Measurements from ENCODE around the gene SKIDA1.

SKIDA1 gene

DNA sequence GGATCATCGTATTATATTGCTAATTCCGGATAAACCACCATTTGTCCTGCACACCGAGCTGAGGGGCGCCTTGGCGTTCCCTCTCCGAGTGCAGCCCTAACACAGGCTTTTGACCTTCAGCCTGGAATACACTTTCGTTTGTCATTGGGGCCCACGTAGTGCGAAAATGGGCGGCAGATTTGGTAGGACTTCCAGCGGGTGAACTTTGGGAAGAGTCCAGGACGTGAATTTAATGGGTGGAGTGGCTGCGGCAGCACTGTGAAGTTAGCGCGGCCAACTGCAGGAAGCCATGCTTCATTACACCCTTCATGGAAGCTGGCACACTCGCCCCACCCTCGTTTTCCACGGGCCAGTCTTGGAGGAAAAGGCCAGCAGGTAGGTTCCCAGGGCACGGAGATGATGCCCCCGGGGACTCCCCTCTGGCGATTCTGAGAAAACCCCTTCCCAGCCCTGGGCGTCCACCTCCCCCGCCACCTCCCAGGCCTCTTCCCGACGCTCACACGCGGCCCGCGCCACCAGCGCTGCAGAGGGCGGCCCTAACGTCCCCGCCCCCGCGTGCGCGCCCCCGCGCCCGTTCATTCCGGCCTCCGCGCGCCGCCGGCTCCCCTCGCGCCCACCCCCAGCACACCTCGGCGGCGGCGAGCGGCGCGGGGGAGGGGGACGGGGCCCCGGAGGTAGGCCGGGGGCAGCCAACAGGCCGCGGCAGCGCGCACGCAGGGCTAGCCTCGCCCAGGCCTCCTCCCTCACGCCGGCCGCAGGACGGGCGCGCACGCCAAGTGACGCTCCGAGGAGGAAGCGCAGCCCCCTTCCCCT lies 8.2 kb upstream of the SKIDA1 start, which contains the start of gene MLLT10:
TSS of gene MLLT10 (plus strand) at position 766 of the 813 bp plus-strand sequence. CDS start 413 bp downstream, outside the sequence.
- Mint-ChIP-seq H3K27me3 (no peaks in the 10 kb centered on the region), H3K9me3 (no peaks in the 10 kb centered on the region), H3K27ac (peak within 1 kb of the TSS; percentile 86 to 96), H3K4me3 (peak within 1 kb of the TSS; percentile 86 to 92), H3K4me1 (peaks cover 27% of the 10 kb centered on the region)
- ATAC-seq (peak; percentile 94), DNase-seq (peak; percentile 94)

DNA sequence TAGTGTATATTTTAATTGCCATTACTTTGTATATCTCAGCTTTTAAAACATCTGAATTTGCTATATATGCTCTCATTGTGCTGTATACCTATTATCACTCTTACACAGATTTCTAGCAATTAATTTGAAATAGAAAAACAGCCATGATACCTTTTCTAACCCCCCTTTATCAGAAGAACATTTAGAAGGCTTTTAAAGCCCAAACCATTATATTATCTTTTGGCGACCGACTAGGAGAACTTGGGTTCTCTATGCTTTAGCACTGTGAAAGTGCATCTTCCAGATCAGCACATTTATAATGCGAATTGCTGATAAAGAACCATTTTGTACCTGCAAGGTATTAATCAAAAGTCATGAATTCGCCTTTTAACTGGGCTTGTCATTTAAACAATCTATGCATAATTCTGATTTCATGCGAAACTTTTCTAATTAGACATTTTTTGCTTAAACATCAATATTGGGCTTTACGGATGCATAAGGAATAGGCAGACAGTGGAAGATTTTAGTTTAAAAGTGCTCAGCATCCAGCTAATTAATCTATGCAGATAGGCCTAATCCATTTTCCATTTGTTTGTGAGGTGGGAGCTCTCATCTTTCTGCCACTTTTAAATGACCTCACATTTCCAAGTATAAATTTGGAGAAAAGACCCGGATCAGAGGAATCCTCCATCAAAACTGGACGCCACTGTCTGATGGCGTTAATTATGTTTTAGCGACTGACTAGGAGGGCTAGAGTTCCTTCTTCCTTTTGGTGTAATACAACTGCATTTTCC lies 7.4 kb upstream of the SKIDA1 start:
- no peaks in the 10 kb centered on the region for H3K27me3 Mint-ChIP-seq
- H3K4me1 Mint-ChIP-seq, result peaks cover 27% of the 10 kb centered on the region
- H3K4me3 Mint-ChIP-seq, result peak overlapping the region; percentile 86 to 92
- ATAC-seq, result no peak
- DNase-seq, result no peak
- H3K9me3 Mint-ChIP-seq, result no peaks in the 10 kb centered on the region
- peak overlapping the region; percentile 86 to 96 for H3K27ac Mint-ChIP-seq

DNA sequence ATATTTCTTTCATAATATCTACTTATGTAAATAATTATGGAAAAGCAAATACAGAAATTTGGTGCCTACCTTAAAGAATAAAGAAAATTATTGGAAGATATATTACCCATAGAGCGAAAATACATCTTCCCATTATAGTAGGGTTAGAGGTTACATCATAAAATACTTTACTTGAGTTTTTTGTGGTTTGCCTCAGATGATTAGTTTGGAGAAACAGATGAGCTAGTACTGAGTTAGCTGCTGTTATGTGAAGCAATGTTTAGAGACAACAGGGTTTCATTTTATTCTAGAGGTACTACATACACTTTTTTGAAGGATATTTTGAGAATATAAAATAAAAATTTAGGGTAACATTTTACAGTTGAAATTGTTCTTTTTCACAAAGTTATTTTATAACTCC lies 5.7 kb upstream of the SKIDA1 start:
- no peak overlapping the region for H3K27ac Mint-ChIP-seq
- H3K9me3 Mint-ChIP-seq, result no peaks in the 10 kb centered on the region
- peaks cover 7% of the 10 kb centered on the region for H3K27me3 Mint-ChIP-seq
- H3K4me1 Mint-ChIP-seq, result peaks cover 29% of the 10 kb centered on the region
- H3K4me3 Mint-ChIP-seq, result no peak overlapping the region
- DNase-seq (no peak), ATAC-seq (no peak)

DNA sequence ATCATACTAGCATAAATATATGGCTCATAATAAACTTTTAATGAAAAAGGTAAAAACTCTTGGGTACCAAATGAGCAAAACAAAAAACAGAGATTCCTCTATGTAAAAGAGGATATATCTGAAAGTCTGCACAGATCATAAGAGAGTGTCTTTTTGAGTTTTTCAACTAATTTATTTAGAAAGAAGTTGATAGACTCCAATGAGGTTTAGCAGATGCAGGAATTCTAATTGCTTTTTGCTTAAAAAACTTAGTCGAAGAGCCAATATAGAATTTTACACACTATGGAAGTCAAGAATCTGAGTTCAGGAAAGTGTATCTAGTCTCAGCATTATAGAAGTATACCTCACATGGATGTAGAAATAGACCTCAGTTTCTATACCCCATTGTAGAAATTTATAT lies 5.2 kb upstream of the SKIDA1 start:
- no peak for ATAC-seq

DNA sequence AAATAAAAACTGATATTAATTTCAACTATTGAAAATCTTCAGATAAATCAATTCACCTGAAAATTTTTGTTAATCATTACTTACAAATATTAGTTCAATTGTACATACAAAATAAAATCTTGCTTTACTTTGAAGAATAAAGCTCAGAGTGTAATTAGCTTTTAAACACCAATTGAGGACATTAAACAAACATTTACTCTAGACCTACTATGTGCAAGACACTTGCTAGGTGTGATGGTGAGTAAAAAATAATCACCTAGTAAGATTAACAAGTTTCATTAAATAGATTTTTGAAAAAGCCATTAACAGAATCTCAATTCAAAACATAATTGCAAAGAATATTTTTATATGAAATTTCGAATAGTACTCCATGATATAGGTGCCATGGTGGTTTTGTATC lies 4.7 kb upstream of the SKIDA1 start:
- no peak for DNase-seq
- Mint-ChIP-seq H3K4me3 (no peak overlapping the region), H3K27ac (no peak overlapping the region), H3K4me1 (peaks cover 28% of the 10 kb centered on the region), H3K27me3 (peaks cover 11% of the 10 kb centered on the region), H3K9me3 (no peaks in the 10 kb centered on the region)
- no peak for ATAC-seq

More for the DNA sequence above, 5.2 kb upstream of the SKIDA1 start:
- Mint-ChIP-seq H3K4me3 (no peak overlapping the region), H3K27ac (no peak overlapping the region), H3K27me3 (peaks cover 7% of the 10 kb centered on the region), H3K9me3 (no peaks in the 10 kb centered on the region), H3K4me1 (peaks cover 28% of the 10 kb centered on the region)
- no peak for DNase-seq

DNA sequence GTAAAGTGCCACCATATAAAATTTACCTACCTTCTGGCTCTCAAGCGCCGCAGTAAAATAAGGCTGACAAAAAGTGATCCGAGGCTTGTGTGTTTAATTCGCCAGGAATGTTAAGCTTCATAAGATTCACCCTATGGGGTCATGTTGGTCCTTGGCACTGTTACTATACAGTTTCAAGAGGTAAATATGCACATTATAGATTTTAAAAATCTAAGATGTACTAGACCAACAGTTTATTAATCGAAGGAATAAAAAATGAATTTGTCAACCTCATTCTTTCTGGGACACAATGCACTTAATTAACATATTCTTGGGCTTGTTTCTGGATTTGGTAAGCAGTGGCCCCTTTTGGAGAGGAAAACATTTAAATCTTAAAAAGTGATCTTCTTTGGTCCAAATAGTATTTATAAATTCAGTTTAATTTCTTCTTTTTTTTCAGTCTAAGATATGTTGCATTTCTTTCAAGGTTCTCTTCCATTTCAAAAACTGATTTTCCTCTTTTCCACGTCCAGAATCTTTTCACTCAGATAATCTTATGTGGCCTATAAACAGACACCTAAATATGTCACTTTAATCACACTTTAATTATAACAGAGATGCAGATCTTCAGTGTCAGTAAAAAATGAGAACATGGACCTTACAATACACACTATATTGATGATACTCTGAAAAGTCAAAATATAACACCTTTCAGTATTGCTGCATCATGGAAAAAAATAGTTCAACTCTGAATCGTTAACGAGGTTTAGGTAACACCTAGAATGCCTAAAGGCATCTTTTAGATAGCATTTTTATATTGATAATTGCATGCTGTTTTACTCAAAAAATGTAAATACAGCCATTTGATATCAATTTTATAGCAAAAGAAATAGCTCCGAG lies 3.8 kb upstream of the SKIDA1 start:
- DNase-seq, result no peak
- Mint-ChIP-seq H3K4me3 (no peak overlapping the region), H3K4me1 (peaks cover 33% of the 10 kb centered on the region), H3K9me3 (no peaks in the 10 kb centered on the region), H3K27ac (no peak overlapping the region), H3K27me3 (peaks cover 20% of the 10 kb centered on the region)
- ATAC-seq, result no peak

DNA sequence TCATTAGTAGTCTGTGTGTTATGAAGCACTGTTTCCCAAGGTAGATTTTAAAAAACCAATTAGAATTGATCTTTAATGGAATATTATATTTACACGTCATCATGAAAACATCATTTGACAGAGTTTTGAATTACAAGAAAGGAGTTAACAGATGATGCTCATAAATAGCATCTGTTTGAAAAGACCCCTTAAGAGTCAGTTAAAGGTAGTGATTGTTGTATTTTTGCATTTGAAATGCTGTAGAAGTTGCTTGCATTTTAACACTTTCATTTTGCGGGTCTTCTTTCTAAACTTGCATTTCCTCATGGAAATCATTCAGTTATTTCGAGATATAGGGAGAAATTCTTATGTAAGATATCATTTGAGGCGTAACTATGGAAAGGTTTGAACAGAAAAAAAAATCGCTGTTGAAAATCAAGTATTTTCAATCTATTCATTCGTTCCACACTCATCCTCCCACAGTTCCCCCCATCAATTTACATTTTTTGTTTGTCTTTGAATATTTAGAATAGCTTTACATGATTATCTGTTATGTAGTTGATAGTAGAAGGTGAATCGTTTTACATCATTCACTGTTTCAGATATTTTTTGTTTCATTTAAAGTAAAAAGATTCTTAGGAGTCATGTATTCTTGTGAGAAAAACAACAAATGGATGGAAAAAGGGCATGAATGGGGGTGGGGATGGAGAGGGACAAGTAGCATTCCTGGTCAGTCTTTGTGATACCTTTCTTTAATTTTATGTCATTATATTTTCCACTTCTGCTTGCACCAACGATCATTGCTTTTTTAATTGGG lies 3.0 kb upstream of the SKIDA1 start:
- Mint-ChIP-seq H3K4me1 (peaks cover 31% of the 10 kb centered on the region), H3K27ac (no peak overlapping the region), H3K9me3 (no peaks in the 10 kb centered on the region), H3K27me3 (peaks cover 29% of the 10 kb centered on the region), H3K4me3 (peak overlapping the region in 1 of 2 donors; percentile 35)
- DNase-seq, result no peak
- ATAC-seq, result no peak

DNA sequence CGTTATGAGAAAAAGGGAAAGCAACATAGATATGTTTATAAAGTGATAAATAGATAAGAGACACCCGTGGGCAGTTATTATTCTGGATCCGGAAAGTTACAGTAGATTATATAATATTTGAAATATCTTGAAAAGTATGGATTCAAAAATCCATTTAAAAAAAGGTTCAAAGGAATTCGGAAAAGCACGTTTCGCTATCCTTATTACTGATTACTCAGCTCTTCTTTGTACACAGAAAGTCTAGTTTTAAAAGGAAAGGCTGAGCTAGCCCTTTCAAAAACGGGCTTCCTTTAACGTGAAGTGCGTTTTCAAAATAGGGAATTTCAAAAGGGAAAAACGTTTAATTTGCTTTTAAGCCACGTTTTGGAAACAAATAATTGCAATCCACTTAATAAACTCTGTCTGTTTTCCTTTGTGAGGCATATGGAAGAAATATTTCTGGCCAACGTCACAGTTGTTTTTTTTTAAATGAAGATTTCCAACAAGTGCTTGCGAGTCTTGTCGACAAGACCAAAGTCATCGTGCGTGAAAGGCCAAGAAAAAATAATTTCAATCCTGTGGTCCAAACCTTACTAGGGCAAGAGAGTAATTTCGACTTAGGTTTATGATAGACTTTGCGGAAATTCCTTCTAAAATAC lies 2.2 kb upstream of the SKIDA1 start:
- H3K4me3 Mint-ChIP-seq, result peak overlapping the region; percentile 76 to 85
- peaks cover 36% of the 10 kb centered on the region for H3K27me3 Mint-ChIP-seq
- H3K4me1 Mint-ChIP-seq, result peaks cover 24% of the 10 kb centered on the region
- ATAC-seq (no peak), DNase-seq (no peak)
- H3K9me3 Mint-ChIP-seq, result no peaks in the 10 kb centered on the region
- no peak overlapping the region for H3K27ac Mint-ChIP-seq

DNA sequence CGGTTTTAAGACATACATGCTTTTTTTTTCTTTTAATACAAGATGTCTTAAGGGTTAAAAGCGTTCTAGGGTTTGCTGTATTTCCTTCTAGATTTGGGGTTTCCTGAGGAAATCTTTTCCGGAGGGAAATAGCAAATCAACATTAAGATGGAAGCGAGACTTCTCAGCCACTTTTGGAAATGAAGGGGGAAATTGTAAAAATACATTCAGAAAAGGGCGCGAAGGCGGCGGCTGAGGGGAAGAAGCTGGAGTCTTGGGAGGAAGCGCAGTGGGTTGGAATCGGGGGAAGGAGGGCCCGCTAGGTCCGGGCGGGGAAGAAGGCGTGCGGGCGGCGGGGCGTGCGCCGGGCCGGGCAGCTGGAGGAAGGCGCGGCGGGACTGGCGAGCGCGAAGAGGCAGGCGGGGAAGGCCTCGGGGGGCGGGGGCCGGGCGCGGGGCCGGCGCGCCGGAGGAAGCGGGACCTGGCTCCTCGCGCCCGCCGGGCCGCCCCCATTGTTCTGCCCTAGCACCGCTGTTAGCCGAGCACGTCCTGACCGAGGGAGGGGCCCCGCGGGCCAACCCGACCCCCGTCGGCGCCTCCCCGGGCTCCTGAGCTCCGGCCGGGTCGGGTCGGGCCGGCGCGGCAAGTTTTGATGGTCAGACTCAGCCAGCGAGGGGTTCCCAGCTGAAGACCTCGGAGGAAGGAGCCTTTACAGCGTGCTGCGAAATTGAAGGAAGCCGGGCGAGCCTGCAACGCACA lies 1.5 kb upstream of the SKIDA1 start:
- Mint-ChIP-seq H3K4me3 (peak overlapping the region; percentile 81 to 97), H3K27me3 (peaks cover 41% of the 10 kb centered on the region)
- peak; percentile 39 to 46 for DNase-seq

DNA sequence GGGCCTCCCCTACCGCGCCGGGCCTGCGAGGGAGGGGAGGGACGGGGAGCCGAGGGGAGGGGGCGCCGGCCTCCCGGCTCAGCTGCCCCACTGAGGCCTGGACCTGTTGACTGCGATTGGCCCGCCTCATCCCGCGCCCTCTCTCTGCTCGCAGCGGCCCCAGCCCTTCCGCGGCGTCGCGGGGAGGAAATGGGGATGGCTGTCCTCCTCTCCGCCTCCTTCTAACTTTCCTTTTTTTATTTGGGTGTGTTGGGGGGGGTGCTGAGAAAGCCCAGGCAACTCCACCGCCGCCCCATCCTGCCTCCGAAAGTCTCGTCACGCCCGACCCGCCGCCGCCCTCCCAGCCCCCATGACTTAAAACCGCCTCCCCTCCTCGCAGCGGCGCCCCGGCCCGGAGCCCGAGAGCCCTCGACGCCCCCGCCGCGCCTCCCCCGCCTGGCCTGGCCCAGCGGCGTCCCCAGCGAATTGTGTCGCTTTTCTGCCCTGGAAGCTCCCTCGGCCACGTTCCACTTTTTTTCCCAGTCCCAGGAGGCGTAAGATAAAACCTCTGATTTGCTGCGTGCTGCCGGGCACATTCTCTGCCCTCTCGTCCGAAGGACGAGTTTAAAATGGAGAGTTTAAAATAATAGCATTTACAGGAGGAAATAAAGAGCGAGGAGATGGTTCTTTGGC lies 842 bp upstream of the SKIDA1 start:
- H3K4me3 Mint-ChIP-seq, result peak overlapping the region; percentile 81 to 97
- H3K4me1 Mint-ChIP-seq, result peaks cover 21% of the 10 kb centered on the region
- DNase-seq (peak; percentile 48 to 55), ATAC-seq (peak; percentile 74)
- no peaks in the 10 kb centered on the region for H3K9me3 Mint-ChIP-seq
- H3K27me3 Mint-ChIP-seq, result peaks cover 48% of the 10 kb centered on the region
- H3K27ac Mint-ChIP-seq, result peak overlapping the region; percentile 97 to 99

More for the DNA sequence above, 1.5 kb upstream of the SKIDA1 start:
- peak overlapping the region; percentile 97 to 99 for H3K27ac Mint-ChIP-seq
- no peaks in the 10 kb centered on the region for H3K9me3 Mint-ChIP-seq
- ATAC-seq, result peak; percentile 44
- H3K4me1 Mint-ChIP-seq, result peaks cover 21% of the 10 kb centered on the region

DNA sequence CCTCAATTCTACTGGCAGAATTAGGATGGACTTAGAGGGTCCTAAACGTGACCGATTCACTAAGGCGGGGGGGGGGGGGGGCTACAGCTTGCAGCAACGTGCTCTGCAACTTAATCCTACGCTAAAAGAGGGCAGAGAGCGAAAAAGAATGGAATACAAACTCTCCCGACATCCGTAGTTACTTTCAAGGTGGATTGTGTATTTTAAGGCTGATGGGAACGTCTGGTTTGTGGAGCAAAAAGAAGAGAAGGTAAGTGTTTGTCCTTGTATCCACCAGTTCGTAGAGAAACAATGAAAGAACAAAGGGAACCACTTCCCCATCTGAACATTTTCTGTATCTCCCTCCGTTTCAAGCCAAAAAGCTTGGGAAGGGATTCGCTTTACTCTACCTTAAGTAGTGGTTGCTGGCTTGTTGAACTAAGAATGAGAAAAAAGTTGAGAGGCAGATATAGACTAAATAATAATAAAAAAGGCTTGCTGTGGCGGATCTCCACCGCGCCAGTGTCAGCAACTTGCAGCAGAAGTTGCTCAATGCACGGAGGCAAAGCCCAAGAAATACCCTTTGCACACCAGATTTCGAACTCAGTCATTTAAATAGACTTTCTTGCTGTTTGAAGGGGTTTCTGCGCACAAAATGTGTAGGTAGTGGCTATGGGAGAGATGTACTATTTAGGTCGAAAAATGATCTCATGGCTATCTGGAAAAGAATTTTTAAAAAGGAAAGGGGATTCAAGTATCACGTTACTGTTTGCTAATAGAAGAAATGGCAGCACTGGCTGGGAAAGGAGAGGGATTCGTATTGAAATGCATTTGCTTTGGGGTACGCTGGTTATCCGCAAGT lies 736 bp downstream of the SKIDA1 start:
- Mint-ChIP-seq H3K4me3 (peak overlapping the region; percentile 92 to 93), H3K9me3 (no peaks in the 10 kb centered on the region), H3K27me3 (peaks cover 64% of the 10 kb centered on the region), H3K27ac (peak overlapping the region; percentile 28 to 98), H3K4me1 (peaks cover 35% of the 10 kb centered on the region)
- DNase-seq, result no peak
- no peak for ATAC-seq

DNA sequence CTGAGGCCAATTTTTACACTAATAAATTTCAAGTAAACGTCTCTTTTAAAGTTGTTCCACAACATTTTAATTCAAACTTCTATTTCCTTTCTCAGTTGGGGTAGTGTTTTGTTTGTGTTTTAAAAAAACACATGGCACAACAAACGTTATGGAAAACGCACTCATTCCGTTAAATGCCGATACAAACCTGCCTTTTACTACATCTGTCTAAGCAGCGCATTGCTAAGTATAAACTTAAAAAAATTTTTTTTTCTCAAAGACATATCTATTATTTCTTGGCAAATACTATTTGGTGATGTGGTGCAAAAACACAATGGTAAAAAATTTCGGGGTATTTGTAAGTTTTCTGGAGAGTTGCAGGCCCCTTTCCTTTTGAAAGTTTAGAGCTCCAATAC lies 1.4 kb downstream of the SKIDA1 start:
- Mint-ChIP-seq H3K4me3 (no peak overlapping the region), H3K27ac (no peak overlapping the region), H3K9me3 (no peaks in the 10 kb centered on the region), H3K27me3 (peaks cover 70% of the 10 kb centered on the region), H3K4me1 (peaks cover 41% of the 10 kb centered on the region)
- ATAC-seq (no peak), DNase-seq (no peak)
